DMS153 treated with DMSO at 0.1 percent for 48 hours (cell line): ENCODE measurements around the gene TRIP12.
"Not testable (repeated sequence)": the region's sequence is repeated elsewhere in the genome, so short reads cannot be mapped to it uniquely, and the experiment has no call there.

Experiments
- DNase-seq: peaks from one replicate; lab custom pipeline; 2025; ENCODE audit not compliant: unreplicated experiment; lab: John Stamatoyannopoulos, UW

Gene TRIP12

GRCh38 chr2:229725716-229726574, 195.9 kb downstream of the TRIP12 start:
- DNase-seq = no peak

- not testable (repeated sequence) for DNase-seq
Observed at GRCh38 chr2:229723192-229723591, 198.6 kb downstream of the TRIP12 start.

GRCh38 chr2:229719926-229720647, 201.7 kb downstream of the TRIP12 start:
- no peak for DNase-seq

- DNase-seq = no peak
Observed at GRCh38 chr2:229718057-229718456, 203.8 kb downstream of the TRIP12 start.

GRCh38 chr2:229715895-229716507, 205.8 kb downstream of the TRIP12 start:
- DNase-seq = peak; percentile 65

GRCh38 chr2:229714736-229715541, 206.9 kb downstream of the TRIP12 start:
- peak; percentile 22 for DNase-seq

GRCh38 chr2:229714080-229714735, 207.6 kb downstream of the TRIP12 start, which contains the start of gene DNER:
Gene DNER (minus strand): TSS chr2:229714555. CDS start chr2:229714423, 132 bp downstream.
- DNase-seq = peak; percentile 41
